Retinal pigment epithelial cell (primary cell): ENCODE results near the gene ARIH2.

Source experiments
- DNase-seq: peaks from one replicate; pipeline ENCODE4 v3.0.0-alpha.2; 2010; ENCODE audit warnings: low read depth
- H3K4me3 ChIP-seq: 2 replicates; pipeline ENCODE4 v1.5.1; 2011; ENCODE audit warnings: mild to moderate bottlenecking, low read length, control low read depth, moderate library complexity
- CTCF ChIP-seq: conservative IDR thresholded peaks from 2 replicates; pipeline ENCODE4 v1.5.1; 2011; ENCODE audit warnings: low read depth, low read length, control low read depth, inconsistent platforms

ARIH2 gene

DNA sequence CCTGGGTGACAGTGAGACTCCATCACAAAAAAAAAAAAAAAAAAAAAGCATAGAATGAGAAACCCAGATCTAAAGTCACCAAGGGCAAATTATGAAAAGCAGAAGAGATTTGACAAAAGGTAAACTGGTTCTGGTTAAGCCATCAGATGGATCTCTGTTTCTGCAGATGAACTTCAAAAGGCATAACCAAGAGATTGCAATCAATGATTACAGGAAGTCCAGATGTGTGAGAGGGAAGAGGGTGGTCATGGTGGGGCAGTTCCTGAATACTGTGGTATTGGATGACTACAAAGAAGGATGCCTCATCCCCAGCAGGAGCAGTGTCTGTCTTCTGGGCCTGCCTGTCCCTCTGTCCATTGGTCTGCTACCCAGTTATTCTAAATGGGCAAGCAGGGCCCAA lies 75.2 kb downstream of the ARIH2 start:
- no peak for DNase-seq
- no peak for TF ChIP-seq CTCF
- no peak overlapping the region for H3K4me3 ChIP-seq

DNA sequence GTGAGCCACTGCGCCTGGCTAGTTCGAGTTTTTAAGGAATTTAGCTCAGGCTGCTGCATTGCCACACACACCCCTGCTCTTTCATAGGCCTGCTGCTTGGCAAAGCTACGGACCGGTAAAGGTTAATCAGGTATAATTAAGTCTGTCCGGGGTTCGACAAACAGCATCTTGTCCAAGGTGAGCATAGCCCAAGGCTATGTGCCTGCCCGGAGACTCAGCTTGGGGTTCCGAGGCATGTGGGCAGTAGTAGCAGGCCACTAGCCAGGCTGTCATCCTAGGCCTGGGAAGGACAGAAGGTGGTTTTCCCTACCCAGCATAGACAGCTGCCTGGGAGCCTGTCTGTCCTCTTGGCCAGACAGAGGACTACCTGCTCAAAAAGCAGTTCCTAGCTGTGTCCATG lies 78.0 kb downstream of the ARIH2 start:
- no peak for DNase-seq
- TF ChIP-seq CTCF = no peak
- no peak overlapping the region for H3K4me3 ChIP-seq

DNA sequence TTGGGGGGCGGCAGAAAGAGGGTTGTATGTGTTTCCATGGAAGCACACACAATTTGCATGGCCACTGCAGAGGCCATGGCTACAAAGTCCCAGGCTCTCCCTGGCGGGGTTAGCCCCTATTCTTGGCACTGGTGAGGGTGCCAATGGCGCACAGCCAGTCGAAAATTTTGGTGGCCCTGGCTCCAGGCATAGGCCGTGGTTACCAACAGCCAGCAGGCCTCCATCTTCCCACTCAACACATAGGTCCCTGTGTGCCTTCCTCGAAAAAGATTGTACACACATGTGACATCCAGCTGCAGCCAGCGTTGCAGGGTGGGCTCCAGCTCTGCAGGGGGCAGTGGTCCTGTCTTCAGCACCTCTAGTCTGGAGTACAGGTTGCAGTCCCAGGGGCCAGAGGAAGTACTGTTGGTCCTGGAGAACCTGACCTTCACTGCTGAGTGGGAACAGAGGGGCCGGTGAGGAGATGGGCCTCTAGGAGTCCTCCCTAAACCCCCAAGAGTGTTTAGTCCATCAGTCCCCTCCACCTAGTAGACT lies 78.5 kb downstream of the ARIH2 start:
- TF ChIP-seq CTCF = peak; percentile 10
- DNase-seq = no peak
- H3K4me3 ChIP-seq = no peak overlapping the region

- no peak for DNase-seq
- no peak for TF ChIP-seq CTCF
- H3K4me3 ChIP-seq = no peak overlapping the region
Observed at GRCh38 chr3:48997714-48998637, 79.3 kb downstream of the ARIH2 start.

GRCh38 chr3:48999085-48999858 lies 80.6 kb downstream of the ARIH2 start:
- no peak overlapping the region for H3K4me3 ChIP-seq
- no peak for TF ChIP-seq CTCF
- no peak for DNase-seq

- H3K4me3 ChIP-seq = no peak overlapping the region
- no peak for TF ChIP-seq CTCF
- no peak for DNase-seq
Observed at GRCh38 chr3:49001155-49001554, 82.5 kb downstream of the ARIH2 start.
